ENCODE measurements around the gene ADCY2. TPM values are rescaled to one million over a fixed set of nuclear protein-coding genes. Genes with fewer than 3 reads are reported as not detected.

The ADCY2 gene
- total RNA-seq, 1 experiment from 2014 or later: not detected

GRCh38 chr5:7784683-7785380, 388.9 kb downstream of the ADCY2 start:
- H3K4me1 Mint-ChIP-seq (ENCODE audit: low read depth, unreplicated experiment): no peaks in the 10 kb centered on the region

GRCh38 chr5:7787770-7788169, 391.8 kb downstream of the ADCY2 start:
- peaks cover 37% of the 10 kb centered on the region for H3K27me3 Mint-ChIP-seq (ENCODE audit: insufficient read depth, unreplicated experiment)
- POLR2A ChIA-PET: no interaction called here
- TF ChIP-seq CTCF (IDR thresholded peaks at IDR 0.05; ENCODE audit: insufficient read depth in 1 of 2, low read depth in 1 of 2, low read length in 1 of 2, severe bottlenecking in 1 of 2, unreplicated experiment in 1 of 2): no peak
- Histone ChIP-seq H3K36me3 (ENCODE audit: control insufficient read depth, insufficient read depth, low read length) (no peaks in the 10 kb centered on the region), H3K4me1 (no peaks in the 10 kb centered on the region), H3K4me3 (ENCODE audit: low read depth, low read length) (no peak overlapping the region), H3K27me3 (replicated peaks; ENCODE audit: control insufficient read depth, insufficient read depth, low read length) (no peaks in the 10 kb centered on the region), H3K9me3 (no peaks in the 10 kb centered on the region)
- no peaks in the 10 kb centered on the region for H3K4me1 Mint-ChIP-seq (ENCODE audit: low read depth, unreplicated experiment)
- no peak overlapping the region for H3K4me3 Mint-ChIP-seq (ENCODE audit: unreplicated experiment)
- DNase-seq: no peak
- BruUV-seq (replicated peaks): no TSS peak
- intact Hi-C loops (cut with micrococcal nuclease; ENCODE audit: unreplicated experiment): no loop called here
- CTCF ChIA-PET: no interaction called here
- peaks cover 4% of the 10 kb centered on the region for H3K36me3 Mint-ChIP-seq (ENCODE audit: insufficient read depth, unreplicated experiment)
- no peaks in the 10 kb centered on the region for H3K9me3 Mint-ChIP-seq (ENCODE audit: unreplicated experiment)
- no peak overlapping the region for H3K27ac Mint-ChIP-seq (ENCODE audit: unreplicated experiment)

More at GRCh38 chr5:7784683-7785380, 388.9 kb downstream of the ADCY2 start:
- Histone ChIP-seq H3K9me3 (no peaks in the 10 kb centered on the region), H3K4me3 (ENCODE audit: low read depth, low read length) (no peak overlapping the region), H3K36me3 (ENCODE audit: control insufficient read depth, insufficient read depth, low read length) (no peaks in the 10 kb centered on the region), H3K4me1 (no peaks in the 10 kb centered on the region), H3K27me3 (replicated peaks; ENCODE audit: control insufficient read depth, insufficient read depth, low read length) (no peaks in the 10 kb centered on the region)
- H3K9me3 Mint-ChIP-seq (ENCODE audit: unreplicated experiment): no peaks in the 10 kb centered on the region
- DNase-seq: no peak
- H3K4me3 Mint-ChIP-seq (ENCODE audit: unreplicated experiment): no peak overlapping the region
- BruUV-seq (replicated peaks): no TSS peak
- no peak overlapping the region for H3K27ac Mint-ChIP-seq (ENCODE audit: unreplicated experiment)
- intact Hi-C loops (cut with micrococcal nuclease; ENCODE audit: unreplicated experiment): no loop called here
- peaks cover 41% of the 10 kb centered on the region for H3K27me3 Mint-ChIP-seq (ENCODE audit: insufficient read depth, unreplicated experiment)
- peaks cover 4% of the 10 kb centered on the region for H3K36me3 Mint-ChIP-seq (ENCODE audit: insufficient read depth, unreplicated experiment)
- no peak for TF ChIP-seq CTCF (IDR thresholded peaks at IDR 0.05; ENCODE audit: insufficient read depth in 1 of 2, low read depth in 1 of 2, low read length in 1 of 2, severe bottlenecking in 1 of 2, unreplicated experiment in 1 of 2)
- CTCF ChIA-PET: no interaction called here
- POLR2A ChIA-PET: no interaction called here

- BruUV-seq (replicated peaks): no TSS peak
- peaks cover 31% of the 10 kb centered on the region for H3K27me3 Mint-ChIP-seq (ENCODE audit: insufficient read depth, unreplicated experiment)
- Histone ChIP-seq H3K36me3 (ENCODE audit: control insufficient read depth, insufficient read depth, low read length) (no peaks in the 10 kb centered on the region), H3K4me1 (no peaks in the 10 kb centered on the region), H3K9me3 (no peaks in the 10 kb centered on the region), H3K27me3 (replicated peaks; ENCODE audit: control insufficient read depth, insufficient read depth, low read length) (no peaks in the 10 kb centered on the region), H3K4me3 (ENCODE audit: low read depth, low read length) (no peak overlapping the region)
- H3K4me3 Mint-ChIP-seq (ENCODE audit: unreplicated experiment): no peak overlapping the region
- peaks cover 4% of the 10 kb centered on the region for H3K36me3 Mint-ChIP-seq (ENCODE audit: insufficient read depth, unreplicated experiment)
- ChIA-PET CTCF (no interaction called here), POLR2A (no interaction called here)
- no peaks in the 10 kb centered on the region for H3K9me3 Mint-ChIP-seq (ENCODE audit: unreplicated experiment)
- intact Hi-C loops (cut with micrococcal nuclease; ENCODE audit: unreplicated experiment): no loop called here
- no peak for DNase-seq
- TF ChIP-seq CTCF (IDR thresholded peaks at IDR 0.05; ENCODE audit: insufficient read depth in 1 of 2, low read depth in 1 of 2, low read length in 1 of 2, severe bottlenecking in 1 of 2, unreplicated experiment in 1 of 2): no peak
- no peaks in the 10 kb centered on the region for H3K4me1 Mint-ChIP-seq (ENCODE audit: low read depth, unreplicated experiment)
- H3K27ac Mint-ChIP-seq (ENCODE audit: unreplicated experiment): no peak overlapping the region
These were observed 393.6 kb downstream of the ADCY2 start for GRCh38 chr5:7789567-7789966.

Measured in Caco-2 (cell line).